CMK (cell line): Measurements from ENCODE around the gene UCP2.
"Not testable (repeated sequence)": the region's sequence is repeated elsewhere in the genome, so short reads cannot be mapped to it uniquely, and the experiment has no call there.

Experiments used
- DNase-seq: peaks from one replicate; pipeline ENCODE4 v3.0.0-alpha.2; 2010; ENCODE audit warnings: low read depth

UCP2 gene

DNA sequence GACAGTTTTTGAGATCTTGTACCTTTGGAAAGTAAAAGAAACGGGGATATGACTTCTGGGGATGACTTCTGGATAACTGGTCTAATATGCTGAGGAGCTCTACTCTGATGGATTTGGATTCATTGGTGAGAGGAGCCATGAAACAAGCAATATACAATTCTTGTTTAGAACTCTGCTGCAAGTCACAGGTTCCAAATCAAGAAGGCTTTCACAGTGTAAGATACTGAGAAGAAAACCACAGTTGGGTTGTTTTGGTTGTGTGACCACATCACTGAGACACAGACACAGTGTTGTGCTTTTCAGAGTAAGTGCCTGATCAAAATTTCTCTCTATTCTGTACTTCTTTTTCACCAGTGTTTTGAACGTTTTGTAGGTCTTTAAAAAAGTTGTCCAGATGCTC is 13.1 kb upstream of the UCP2 start:
- no peak for DNase-seq

DNA sequence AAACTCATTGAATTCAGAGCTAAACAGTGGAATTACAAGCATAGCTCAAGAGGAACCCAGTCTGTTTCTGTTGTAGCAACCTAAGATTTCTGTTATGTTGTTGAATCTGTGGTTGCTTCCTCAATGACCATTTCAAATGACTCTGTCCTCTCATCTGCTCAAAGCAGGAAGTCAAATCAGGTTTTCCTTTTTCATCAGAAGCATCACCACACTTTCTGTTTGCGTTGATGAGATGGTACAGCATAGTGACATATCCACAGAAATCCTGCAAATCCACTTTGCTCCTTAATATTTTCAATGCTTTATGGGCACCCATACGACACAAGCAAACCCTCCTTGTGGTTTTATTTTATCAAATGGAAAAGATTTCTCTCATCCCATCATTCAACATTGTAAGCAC is 12.6 kb upstream of the UCP2 start:
- DNase-seq: no peak

DNA sequence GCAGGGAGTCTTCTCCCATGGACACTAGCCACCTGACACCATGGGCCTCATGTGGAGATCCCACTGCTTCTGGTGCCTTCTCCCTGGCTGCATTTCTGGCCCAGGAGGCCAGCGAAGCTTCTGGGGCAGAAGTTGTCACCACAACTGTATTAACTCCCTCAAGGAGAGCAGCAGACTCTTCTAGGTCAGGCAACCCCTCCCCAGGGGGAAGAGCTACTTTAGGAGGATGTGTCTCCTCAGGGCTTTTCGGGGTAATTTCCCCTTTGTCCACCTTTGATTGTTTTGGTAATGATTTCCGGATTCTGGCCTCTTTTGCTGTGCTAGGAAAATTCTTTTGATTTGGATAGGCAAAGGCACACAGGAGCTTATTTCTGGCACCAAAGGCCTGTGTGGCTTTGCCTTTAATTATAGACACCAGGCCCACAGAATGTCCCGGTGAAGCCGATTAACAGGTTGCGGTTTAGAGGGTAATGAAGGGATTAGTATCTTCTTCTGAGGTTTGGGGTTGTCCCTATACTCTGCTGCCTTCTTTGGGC is 8.9 kb upstream of the UCP2 start:
- DNase-seq: no peak

DNA sequence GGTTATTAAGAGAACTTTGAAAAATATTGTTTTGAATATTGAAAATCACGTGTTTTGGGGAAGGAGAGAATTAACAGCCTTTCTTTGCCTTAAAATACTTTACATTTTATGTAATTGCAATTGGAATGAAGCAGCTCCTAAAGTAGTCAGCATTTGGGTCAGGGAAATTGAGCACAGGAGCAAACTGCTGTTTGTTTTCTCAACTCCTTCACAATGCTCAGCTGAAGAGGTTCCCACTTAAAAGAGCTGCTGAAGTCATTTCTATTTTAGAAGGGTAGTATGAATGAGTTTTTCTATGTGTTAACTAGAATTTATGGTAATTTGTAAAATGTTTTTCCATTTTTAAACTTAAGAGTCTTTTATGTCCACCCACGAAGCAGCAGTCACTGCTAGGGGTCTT is 8.1 kb upstream of the UCP2 start:
- no peak for DNase-seq

DNA sequence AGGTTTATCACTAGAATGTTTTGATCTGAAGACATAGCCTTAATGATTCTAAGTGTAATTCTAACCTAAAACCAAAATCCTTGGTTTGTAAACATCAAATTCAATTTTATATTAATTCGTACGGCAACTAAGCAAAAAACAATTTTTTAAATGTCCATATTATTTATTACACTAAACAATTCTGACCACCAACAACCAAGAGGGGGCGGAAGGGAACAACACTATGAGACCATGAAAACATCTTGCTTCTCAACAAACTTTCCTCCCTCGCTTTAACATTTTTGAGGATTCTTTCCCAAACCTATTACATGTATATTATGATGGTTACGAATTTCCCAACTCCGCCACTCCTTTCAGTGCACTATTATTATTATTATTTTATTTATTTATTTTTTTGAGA is 6.5 kb upstream of the UCP2 start:
- no peak for DNase-seq

DNA sequence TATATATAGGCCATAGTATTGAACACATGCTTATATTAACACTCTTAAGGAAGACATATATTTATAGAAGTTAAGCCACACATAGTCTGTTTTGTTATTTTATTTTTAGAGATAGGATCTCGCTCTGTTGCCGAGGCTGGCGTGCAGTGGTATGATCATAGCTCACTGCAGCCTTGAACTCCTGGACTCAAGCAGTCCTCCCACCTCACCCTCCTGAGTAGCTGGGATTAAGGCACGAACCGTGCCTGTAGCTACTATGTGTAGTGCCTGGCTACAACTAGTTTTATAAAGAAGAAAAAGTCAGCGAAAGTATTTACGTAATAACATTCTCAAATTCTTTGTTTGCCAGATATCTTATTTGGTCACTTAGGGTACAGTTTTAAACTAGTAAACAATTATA is 5.6 kb upstream of the UCP2 start:
- DNase-seq: no peak

DNA sequence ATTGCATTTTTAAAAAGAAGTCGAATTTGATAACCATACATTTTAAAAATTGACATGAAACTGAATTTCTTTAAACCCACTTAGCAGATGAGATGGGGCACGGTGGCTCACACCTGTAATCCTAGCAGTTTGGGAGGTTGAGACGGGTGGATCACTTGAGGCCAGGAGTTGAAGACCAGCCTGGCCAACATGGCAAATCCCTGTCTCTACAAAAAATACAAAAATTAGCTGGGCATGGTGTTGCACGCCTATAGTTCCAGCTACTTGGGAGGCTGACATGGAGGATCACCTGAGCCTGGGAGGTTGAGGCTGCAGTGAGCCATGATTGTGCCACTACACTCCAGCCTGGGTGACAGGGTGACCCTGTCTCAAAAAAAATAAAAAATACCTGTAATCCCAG is 3.0 kb upstream of the UCP2 start:
- not testable (repeated sequence) for DNase-seq

DNA sequence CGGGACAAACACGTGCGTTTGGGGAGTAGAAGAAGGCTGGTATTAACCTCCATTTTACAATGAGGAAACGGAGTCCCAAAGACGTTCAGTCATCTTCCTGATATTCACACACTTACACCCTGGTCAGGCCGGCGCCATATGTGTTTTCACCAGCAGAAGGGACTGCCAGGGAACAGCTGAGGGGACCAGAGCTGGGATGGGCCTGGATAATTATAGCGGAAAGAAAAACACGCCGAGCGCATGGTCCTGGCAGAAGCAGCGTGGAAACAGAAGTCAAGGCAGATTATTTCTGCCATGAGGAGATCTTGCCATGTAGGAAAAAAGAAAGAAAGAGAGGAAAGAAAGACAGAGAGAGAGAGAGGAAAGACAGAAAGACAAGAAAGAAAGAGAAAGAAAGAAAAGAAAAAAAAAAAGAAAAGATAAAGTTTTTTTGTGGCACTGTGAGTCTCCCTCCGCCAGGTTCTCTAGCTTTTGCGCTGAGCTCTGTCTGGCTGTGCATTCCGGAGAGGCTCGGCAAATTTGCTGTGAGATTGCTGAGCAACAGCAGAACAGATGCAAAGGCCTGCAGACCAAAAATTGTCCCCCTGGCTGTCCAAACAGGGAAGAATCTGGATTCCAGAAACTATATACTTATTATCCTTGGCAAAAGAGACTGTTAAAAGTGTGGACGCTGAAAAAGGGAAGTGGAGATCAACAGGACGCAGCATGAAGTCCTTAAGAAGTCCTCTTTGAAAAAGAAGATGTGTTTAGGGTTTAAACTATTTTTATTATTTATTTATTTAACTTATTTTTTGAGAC is 1.3 kb upstream of the UCP2 start:
- DNase-seq: no peak

DNA sequence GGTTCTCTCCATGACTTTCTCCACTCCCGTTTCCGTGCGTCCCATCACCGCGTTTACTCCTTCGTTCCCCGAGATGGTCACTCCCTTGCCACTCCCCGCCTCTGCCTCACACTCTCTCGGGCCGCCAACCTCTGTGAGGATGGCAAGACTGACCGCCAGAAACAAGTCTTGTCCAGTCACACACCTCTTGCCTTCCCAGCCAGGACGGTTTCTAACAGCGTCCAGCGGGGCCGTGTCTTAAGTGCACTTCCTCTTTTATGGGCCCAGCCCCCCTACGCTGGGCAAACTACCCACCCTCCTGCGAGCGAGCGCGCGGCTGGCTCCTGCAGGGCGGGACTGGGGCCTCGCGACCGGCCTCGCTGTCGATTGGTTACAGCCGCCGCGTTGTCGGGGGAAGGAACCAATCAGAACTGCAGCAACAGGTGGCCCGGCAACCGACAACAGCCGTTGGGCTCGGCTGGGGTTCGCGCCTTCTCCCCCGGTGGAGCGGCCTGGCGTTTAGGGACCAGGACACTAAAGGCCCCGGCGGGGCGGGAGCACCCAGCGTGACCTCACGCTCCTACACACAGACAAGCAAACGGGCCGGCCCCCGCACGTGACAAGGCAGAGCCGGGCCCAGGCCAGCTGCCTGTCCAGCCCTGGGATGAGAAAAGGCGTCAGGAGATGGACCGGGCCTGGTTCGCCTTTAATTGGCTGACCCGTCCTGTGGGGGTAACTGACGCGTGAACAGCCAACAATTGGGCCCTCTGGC is 522 bp upstream of the UCP2 start:
- DNase-seq: peak; percentile 98

DNA sequence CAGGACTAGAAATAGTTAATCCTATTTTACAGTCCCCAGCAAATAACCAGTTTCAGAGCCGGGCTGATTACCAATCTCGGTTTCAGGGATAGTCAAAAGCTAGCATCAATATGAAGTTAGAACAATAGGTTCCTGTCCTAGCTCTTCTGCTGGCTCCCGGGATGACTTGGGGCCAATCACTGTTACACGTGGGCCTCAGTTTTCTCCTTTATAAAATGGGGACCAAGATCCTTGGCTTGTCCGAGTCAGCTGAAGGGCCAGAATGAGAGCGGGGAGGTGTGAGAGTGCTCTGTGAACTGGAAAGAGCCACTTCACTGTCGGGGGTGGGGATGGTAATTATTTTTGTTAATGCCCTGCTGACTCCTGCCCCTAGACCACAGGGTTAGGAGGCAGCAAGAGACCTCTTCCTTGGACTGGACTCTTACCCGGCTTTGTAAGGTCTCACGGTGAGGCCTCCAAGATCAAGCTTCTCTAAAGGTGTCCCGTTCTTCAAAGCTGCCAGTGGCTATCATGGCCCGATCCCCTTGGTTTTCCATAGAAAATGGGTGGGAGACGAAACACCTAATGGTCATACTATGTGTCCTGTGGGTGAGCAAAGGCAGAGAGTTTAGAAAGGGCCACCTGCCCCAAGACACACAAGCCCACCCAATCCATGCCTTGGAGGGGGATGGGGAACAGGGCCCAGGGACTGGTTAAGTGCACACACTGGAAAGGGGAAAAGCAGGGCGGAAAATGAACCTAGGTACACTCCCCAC is 1.4 kb downstream of the UCP2 start:
- DNase-seq: no peak

DNA sequence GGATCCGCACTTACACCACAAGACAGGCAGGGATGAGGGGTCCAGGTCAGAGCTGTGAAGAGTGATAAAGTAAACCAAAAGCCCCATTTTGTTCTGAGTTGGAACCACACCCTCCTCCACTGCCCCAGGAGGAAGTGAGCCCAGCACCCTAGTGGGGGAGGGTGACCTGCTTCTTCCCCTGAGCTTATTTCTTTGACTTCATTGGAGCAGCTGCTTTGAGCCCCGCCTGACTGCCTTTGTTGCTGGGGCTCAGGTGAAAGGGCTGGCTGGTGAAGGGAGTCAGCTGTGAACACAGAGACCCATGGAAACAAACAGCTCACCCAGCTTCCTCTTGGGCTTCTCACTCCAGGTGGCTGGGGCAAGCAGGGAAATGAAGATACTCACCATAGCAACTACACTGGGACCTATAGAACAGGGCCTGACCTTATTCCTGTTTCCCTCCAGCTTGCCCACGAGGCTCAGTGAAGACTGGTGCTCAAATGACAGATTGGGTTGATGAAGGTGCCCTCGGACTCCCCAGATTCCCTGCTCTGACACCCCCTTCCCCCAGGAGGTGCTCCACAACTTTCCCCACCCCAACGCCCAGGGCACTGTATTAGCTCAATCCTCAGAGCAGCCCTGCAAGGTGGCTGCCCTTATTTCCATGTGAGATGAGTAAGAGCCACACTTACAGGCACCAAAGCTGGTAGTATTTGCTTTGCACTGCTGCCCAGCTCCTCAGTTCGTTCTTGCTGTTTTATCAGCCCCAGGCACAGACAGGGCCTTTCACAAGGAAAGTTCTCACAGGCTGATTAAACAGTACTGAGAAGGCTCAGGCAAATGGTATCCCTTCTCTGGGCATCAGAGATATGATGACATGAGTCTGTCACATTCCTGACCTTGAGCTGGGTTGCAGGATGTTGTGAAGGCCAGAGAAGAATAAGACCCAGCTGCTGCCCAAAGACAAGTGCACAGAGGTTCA is 2.4 kb downstream of the UCP2 start:
- no peak for DNase-seq

DNA sequence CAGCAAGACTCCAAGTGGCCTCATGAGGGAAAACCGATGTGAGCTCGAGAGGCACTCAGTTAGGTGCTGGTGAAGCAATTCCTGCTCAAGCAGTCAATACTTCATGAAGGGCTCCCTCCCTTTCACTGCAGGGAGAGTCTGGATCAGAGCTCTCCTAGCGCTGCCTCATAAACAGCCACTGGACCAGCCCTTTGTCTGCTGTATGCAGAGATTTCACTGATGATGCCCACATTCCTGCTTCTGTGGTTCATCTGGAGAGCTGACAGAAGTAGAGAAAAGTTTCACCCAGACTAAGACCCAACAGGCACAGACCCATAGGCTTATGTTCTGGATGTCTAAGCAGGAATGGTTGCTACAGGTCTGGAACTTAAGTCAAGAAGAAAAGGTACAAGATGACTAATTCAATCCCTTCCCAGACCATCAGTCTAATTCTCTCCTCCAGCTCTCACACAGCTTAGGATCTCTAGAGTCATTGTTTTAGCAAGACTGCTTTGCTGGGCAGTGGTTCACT is 4.0 kb downstream of the UCP2 start:
- DNase-seq: no peak

DNA sequence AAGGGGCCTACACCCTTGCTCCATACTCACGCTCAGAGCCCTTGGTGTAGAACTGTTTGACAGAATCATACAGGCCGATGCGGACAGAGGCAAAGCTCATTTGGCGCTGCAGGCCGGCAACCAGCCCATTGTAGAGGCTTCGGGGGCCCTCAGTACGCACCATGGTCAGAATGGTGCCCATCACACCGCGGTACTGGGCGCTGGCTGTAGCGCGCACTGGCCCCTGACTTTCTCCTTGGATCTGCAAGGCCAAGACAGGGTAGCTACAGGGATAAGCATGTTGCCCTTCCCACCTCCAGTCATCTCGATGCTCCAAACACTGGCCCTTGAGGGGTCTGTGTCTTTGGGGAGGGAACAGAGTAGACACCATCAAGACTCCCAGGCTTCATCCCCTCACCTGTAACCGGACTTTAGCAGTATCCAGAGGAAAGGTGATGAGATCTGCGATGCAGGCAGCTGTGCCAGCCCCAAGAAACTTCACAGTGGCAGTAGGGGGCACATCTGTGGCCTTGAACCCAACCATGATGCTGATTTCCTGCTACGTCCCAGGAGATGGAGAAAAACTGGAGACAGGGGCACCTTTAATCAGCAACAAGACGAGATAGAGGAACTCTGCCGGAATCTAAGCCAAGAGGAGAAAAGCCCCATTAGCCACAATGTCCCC is 4.7 kb downstream of the UCP2 start:
- DNase-seq: no peak

DNA sequence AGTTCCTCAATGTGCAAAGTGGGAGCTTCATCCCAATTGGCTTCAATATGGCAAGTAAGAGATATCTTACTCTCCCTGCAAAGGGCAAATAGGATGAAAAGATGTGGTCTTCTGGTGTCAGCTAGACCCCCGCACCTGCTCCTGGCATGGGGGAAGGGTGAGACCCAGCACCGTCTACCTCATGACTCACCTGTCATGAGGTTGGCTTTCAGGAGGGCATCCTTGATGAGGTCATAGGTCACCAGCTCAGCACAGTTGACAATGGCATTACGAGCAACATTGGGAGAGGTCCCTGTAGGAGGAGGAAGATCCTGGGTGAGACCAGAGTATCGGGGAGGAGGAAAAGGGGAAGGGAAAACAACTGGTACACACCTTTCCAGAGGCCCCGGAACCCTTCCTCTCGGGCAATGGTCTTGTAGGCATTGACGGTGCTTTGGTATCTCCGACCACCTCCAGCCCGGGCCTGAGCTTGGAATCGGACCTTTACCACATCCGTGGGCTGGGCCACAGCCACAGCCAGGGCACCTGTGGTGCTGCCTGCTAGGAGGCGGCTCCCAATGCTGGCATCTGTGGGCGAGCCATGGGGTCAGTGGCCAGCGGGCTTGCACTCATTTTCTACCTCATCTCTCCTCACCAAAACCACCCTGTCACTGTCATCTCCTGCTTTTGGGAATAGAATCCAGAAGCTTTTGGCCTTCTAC is 6.0 kb downstream of the UCP2 start:
- no peak for DNase-seq

DNA sequence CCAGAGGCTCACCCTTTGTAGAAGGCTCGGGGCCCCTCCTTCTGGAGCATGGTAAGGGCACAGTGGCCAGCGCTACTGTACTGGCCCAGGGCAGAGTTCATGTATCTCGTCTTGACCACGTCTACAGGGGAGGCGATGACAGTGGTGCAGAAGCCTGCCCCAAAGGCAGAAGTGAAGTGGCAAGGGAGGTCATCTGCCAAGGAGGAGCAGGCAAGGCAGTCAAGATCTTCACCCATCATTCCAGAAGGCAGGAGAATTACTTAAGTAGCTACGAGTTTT is 7.2 kb downstream of the UCP2 start:
- no peak for DNase-seq

DNA sequence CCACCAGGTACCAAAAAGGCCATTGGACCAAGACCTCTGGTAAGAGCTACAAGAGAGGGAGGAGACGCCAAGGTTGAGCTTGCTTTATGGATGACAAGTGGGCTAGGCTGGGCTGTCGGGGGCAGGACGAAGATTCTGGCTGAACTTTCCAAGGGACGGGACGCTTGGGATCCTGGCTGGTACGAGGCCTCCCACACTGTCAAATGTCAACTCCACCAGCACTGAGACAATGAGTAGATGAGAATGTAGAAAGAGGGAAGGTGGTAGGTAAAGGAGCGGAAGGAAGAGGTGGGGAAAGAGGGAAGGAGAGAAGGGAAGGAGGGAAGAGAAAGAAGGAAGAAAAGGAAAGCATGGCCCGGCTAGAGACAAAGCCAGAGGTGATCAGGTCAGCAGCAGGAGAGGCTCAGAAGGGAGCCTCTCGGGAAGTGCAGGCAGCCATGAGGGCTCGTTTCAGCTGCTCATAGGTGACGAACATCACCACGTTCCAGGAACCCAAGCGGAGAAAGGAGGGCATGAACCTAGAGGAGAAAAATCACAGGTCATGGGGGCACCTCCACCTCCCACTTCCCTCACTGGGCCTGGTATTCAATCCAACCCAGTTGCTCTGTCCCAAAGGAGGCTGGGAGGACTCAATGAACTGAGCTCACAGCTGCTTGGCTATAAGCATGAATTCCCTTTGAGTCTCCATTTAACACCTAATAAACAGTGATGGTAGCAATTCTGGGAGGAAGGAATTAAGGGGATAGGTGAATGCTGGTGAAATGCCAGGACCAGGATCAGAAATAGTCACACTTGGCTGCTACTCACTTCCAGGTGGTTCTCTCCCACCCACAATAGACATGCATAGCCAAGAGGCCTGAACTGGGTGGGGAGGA is 7.8 kb downstream of the UCP2 start:
- DNase-seq: no peak

DNA sequence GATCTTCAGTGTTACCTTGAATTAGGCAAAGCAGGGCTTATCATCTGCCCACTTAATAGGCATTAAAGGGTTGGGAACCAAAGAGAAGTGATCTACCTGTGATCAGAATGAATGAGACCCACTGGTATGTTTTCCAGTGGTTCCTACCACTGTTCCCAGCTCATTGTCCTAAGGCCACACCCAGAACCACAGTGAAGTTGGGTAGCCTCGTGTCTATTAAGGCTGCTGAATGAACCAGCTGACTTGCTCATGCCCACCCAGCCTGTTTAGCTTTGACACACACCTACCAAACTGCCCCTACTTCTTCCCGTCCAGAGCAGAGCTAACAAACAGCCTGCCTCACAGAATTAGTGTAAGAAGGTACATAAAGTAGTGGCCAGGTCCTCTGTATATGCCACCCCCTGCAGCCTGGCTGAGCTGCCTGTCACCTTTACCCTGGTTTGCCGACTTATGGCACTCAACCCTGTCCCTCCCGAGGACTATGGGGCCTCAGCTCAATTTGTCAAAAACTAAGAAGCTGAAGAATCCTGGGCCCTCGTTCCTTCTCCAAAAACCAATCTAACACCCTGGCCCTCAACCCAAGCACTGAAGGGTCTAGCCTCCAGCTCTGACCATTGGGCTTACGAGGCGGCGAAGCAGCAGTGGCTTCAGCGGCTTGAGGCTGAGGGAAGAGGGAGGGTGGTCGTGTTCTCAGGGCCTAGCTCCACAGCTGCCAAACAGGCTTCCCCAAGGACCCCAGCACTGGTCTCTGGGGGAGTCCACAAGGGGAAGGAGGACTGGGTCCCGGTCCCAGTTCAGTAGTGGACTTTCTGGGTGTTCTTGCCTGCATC is 9.8 kb downstream of the UCP2 start:
- DNase-seq: no peak

DNA sequence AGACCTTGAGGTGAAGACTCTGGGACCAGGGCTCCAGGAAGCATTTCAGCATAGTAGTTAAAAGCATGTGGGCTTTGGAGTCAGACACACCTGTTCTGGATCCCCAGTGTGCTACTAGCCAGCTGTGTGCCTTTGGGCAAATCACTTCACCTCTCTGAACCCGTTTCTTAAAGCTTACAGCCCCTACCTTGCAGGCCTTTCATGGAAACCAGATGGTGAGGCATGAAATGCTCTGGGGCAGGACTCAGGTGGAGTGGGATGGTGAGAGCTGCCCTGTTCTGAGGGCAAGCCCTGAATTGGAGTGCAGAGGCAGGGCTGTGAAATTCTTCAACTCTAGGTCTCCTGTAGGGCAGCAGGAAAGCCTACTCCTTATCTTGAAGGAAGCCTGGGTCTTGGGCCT is 10.5 kb downstream of the UCP2 start:
- DNase-seq: no peak
